ENCODE results near the gene STRN3.

- TF ChIP-seq EZH2 (IDR thresholded peaks at IDR 0.05; ENCODE audit: borderline replicate concordance, low read depth, low read length, poor library complexity, severe bottlenecking) = no peak
- TF ChIP-seq CTCF (conservative IDR thresholded peaks at IDR 0.05; ENCODE audit: low read depth, low read length) = no peak
These were observed 44.3 kb upstream of the STRN3 start for GRCh38 chr14:31070431-31070830.
